Measurements from ENCODE around the gene P2RX4.
"Not testable (repeated sequence)": the region's sequence is repeated elsewhere in the genome, so short reads cannot be mapped to it uniquely, and the experiment has no call there.

Gene P2RX4

DNA sequence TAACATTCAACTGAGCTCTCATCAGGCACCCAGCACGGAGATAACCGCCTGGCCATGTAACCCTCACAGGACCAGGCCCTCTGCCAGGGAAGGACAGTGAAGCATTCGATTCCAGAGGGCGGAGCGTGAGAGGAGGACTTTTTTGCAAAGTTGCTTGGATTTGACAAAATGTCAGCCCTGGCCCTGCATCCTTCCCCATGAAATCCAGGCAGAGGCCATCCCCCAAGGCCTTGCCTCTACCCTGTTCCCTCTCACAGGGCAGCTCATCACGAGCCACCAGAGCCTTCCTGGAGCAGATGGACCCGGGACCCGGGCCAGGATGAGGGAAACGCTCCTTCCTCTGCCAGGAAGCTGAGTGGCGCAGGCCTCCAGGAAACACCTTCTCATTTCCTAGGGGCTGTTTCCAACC lies 69.6 kb downstream of the P2RX4 start:
- DNase-seq: no peak

DNA sequence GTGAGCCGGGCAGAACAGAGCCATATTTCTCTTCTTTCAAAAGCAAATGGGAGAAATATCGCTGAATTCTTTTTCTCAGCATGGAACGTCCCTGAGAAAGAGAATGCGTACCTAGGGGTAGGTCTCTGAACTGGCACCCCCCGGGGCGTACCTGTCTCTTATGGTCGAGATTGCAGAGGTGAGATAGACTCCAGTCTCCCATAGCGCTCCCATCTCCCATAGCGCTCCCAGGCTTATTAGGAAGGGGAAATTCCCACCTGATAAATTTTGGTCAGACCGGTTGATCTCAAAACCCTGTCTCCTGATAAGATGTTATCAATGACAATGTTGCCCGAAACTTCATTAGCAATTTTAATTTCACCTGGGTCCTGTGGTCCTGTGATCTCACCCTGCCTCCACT lies 70.6 kb downstream of the P2RX4 start:
- not testable (repeated sequence) for DNase-seq

DNA sequence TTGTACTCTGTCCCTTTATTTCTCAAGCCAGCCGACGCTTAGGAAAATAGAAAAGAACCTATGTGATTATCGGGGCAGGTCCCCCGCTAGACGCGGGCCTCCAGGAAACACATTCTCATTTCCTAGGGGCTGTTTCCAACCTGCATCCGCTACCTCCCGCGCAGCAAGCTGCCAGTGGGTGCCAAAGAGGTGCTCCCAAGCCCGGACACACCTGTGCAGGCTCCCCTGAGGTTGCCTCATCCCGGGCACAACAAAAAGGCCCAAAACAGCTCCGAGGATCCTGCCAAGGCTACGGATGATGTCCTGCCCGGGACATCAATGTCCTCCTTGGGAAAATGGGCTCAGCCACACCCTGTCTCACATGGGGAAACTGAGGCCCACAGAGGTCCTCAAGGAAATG lies 71.2 kb downstream of the P2RX4 start:
- DNase-seq: not testable (repeated sequence)

DNA sequence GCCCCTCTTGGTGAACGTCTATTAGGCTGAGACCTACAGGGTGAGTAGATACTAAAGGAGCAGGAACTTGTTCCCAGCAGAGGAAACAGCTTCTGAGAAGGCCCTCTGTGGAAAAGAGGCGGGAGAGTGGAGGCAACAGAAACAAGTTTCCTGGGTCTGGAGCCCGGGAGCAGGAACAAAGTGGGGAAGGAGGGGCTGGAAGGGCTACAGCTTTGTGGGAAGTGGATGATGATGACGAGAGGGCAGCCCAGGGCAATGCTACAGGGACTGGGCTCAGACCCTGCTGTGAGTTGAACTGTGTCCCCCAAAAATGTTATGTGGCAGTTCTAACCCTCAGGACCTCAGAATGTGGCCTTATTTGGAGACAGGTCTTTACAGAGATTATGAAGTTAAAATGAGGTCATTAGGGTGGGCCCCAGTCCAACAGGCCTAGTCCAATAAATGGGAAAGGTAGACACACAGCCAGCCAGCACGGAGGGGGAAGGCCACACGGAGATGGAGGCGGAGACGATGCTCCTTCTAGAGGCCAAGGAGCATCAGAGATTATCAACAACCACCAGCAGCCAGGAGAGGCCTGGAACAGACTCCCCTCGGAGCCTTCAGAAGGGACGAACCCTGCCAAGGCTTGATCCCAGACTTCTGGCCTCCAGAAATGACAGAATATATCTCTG lies 72.3 kb downstream of the P2RX4 start:
- DNase-seq: no peak

DNA sequence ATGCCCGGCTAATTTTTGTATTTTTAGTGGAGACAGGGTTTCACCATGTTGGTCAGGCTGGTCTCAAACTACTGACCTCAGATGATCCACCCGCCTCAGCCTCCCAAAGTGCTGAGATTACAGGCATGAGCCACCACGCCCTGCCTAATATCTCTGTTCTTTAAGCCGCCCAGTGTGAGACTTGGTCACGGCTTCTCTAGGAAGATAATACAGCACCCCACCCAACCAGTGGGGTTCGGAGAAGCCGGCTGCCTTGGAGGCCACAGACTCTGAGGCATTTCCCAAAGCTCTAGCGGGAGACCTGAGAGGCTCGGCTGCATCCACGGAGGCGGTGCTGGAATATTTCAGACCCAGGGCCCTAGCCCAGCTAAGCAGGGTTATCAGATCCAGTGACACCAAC lies 73.0 kb downstream of the P2RX4 start:
- not testable (repeated sequence) for DNase-seq

DNA sequence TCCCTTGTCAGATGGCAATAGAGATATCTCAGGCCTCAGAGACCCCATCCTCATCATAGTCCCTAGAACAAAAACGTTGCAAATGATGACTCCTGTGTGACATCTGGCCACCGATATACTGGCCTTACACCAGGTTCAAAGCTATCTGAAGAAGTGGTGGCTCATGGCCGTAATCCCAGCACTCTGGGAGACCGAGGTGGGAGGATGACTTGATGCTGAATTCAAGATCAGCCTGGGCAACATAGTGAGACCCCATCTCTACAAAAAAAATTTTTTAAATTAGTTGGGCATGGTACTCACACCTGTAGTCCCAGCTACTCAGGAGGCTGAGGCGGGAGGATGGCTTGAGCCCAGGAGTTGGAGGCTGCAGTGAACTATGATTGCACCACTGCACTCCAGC lies 73.5 kb downstream of the P2RX4 start:
- DNase-seq: no peak

Data from cortex of kidney (tissue), 1 donor.